ENCODE measurements around the gene MID1IP1. TPM values are rescaled to one million over a fixed set of nuclear protein-coding genes. Genes with fewer than 3 reads are reported as not detected.

Gene MID1IP1
- total RNA-seq, 3 donors from 2014 or later = 22.2 to 59.7 (median 34.4) TPM

DNA sequence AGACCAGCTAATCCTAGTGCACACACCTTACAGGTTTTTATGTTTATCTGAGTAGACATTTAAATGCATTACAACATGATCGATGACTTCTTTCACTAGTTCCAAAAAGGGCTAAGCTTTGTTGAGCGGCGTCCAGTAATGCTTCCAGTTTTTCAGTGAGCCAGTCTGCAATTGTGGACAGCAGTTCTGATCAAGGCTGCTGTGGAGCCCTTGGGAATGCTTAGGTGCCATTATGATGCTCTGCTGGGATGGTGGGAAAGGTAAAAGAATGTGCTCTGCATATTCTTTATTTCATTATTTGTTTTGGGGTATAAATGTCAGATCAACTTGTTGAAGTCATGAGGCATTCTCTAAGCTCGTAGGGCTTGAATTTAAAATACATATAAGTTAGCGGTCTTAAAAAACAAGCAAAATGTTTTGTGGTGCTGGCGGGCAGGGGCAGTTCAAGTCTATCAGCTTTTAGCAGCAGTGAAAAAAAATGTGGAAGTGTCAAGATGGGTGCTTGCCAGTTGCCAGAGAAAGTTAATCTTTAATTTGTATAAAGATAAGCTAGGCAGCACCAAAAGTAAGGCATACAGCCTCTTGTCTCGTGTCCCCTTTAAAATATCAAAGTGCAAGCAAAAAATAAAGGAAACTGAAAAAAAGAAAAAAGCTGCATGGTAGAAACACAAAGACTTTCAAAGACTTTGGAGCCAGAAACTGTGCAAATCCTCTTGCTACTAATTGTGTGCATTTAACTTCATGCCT, 5.8 kb downstream of the MID1IP1 start:
- Histone ChIP-seq H3K9me3 (no peaks in the 10 kb centered on the region), H3K36me3 (ENCODE audit: low read depth) (no peaks in the 10 kb centered on the region), H3K4me1 (ENCODE audit: low read depth) (peaks cover 3% of the 10 kb centered on the region), H3K4me3 (no peak overlapping the region)
- no peak for DNase-seq
- no peak for ATAC-seq
- TF ChIP-seq, protein P1, sequence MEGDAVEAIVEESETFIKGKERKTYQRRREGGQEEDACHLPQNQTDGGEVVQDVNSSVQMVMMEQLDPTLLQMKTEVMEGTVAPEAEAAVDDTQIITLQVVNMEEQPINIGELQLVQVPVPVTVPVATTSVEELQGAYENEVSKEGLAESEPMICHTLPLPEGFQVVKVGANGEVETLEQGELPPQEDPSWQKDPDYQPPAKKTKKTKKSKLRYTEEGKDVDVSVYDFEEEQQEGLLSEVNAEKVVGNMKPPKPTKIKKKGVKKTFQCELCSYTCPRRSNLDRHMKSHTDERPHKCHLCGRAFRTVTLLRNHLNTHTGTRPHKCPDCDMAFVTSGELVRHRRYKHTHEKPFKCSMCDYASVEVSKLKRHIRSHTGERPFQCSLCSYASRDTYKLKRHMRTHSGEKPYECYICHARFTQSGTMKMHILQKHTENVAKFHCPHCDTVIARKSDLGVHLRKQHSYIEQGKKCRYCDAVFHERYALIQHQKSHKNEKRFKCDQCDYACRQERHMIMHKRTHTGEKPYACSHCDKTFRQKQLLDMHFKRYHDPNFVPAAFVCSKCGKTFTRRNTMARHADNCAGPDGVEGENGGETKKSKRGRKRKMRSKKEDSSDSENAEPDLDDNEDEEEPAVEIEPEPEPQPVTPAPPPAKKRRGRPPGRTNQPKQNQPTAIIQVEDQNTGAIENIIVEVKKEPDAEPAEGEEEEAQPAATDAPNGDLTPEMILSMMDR (IDR thresholded peaks at IDR 0.05) = no peak
- intact Hi-C loops (cut with DNase I, micrococcal nuclease) = no loop called here

DNA sequence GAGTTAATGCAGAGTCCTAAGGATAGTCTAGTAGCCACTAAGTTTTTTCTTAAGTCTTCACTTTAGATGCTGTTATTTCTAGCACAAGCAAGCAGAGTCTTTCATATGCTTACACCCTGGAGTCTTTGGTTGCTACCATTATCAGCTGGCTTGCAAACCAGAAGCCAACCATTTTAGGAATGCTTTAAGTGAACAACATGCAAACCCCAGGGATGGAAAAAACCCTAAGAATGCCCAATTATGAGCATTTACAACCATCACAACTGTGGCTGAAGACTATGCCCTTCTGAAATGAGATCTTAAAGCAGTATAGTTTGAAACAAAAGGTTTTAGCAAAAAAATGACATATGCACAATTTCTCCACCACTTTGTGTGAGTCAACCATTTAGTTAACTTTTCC, 6.6 kb downstream of the MID1IP1 start:
- Histone ChIP-seq H3K4me1 (ENCODE audit: low read depth) (peaks cover 3% of the 10 kb centered on the region), H3K9me3 (no peaks in the 10 kb centered on the region), H3K36me3 (ENCODE audit: low read depth) (no peaks in the 10 kb centered on the region), H3K4me3 (no peak overlapping the region)
- intact Hi-C loops (cut with DNase I, micrococcal nuclease) = no loop called here
- DNase-seq = no peak
- TF ChIP-seq, protein P1 (IDR thresholded peaks at IDR 0.05) = no peak
- no peak for ATAC-seq

DNA sequence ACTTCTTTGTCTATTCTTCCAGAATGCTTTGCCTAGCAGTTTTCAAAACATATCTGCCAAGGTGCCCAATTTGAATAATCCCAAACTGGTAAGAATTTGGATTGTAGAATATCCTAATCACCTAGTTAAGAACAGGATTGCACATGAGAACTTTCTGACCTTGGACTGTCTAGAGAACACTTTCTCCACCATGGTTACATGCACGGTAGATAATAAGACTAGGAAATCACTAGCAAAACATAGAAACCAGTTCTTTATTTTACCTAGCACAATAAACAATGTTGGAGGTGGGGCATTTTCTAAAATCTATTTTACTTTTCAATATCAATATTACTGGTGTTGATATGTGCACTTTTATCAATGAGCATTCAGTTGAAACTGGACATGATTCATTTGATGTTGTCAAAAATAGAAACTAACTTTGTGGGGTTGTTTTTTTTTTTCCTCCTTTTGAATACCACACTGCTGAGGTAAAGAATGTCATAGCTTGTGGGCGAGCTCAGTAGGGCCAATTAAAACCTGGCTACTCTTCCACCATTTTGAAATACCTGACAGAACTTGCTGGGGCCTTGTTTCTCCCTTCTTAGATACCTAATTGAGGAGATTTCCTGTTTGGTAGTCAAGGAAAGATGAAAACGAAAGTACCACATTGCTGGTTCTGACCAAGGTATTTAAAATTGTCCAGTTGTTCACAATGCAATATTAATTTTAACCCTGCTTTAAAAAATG, 10.4 kb downstream of the MID1IP1 start:
- Histone ChIP-seq H3K9me3 (no peaks in the 10 kb centered on the region), H3K4me1 (ENCODE audit: low read depth) (peaks cover 7% of the 10 kb centered on the region), H3K36me3 (ENCODE audit: low read depth) (no peaks in the 10 kb centered on the region), H3K4me3 (no peak overlapping the region)
- DNase-seq (no peak), ATAC-seq (no peak)
- TF ChIP-seq, protein P1 (IDR thresholded peaks at IDR 0.05) = no peak
- intact Hi-C loops (cut with DNase I, micrococcal nuclease) = no loop called here

DNA sequence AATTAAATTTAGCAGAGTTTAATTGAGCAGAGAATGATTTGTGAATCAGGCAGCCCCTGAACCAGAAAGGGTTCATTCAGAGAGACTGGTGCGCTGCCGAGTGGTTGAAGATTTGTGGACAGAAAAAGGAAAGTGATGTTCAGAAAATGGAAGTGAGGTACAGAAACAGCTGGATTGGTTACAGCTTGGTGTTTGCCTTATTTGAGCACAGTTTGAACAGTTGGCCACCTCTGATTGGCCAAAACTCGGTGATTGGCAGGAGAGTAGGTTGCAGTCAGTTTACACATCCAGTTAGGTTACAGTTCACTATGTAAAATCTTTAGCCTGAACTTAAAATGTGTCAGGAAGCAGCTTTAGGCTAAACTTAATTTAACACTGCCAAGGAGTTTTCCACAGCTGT, 14.9 kb downstream of the MID1IP1 start:
- ATAC-seq = no peak
- Histone ChIP-seq H3K4me1 (ENCODE audit: low read depth) (peaks cover 5% of the 10 kb centered on the region), H3K4me3 (no peak overlapping the region), H3K36me3 (ENCODE audit: low read depth) (no peaks in the 10 kb centered on the region), H3K9me3 (no peaks in the 10 kb centered on the region)
- no peak for DNase-seq
- TF ChIP-seq, protein P1 (IDR thresholded peaks at IDR 0.05) = no peak
- intact Hi-C loops (cut with DNase I, micrococcal nuclease) = no loop called here

DNA sequence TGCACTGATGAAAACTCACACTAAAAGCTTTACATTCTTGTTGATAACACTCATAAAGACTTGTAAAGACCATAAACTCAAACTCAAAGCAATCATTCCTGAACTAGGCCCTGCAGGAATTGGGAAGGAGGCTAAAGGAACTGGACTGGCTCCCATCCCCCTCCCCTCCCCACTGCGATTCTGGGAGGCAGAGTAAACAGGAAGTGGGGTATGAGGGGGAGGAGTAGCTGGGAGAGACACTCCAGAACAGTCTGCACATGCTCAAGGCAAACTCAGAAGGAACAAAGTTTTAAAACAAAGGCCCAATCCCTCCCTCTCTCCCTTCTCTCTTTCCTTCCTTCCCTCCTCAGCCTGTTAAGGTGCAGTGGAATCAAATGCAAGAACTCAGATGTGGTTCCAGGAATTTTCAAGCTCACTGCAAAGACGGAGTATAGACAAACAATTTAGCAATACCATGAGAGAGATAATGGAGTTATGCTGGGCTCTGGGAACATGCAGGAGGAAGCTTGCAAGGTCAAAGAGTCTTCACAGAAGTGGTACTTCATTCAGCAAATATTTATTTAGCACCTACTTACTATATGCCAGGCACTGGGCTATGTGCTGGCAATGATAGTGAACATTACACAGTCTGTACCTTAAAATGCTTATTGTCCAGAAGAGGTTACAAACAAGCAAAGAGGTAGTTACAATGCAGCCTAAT, 15.9 kb downstream of the MID1IP1 start:
- peak; percentile 56 to 75 (median 60) for DNase-seq
- ATAC-seq = peak; percentile 94
- intact Hi-C loops (cut with DNase I, micrococcal nuclease) = no loop called here
- Histone ChIP-seq H3K4me3 (no peak overlapping the region), H3K36me3 (ENCODE audit: low read depth) (no peaks in the 10 kb centered on the region), H3K9me3 (no peaks in the 10 kb centered on the region), H3K4me1 (ENCODE audit: low read depth) (peaks cover 5% of the 10 kb centered on the region)
- TF ChIP-seq, protein P1 (IDR thresholded peaks at IDR 0.05) = no peak

Data from mucosa of descending colon (tissue), 3 donors.